ENCODE results near the gene CAGE1. TPM values are rescaled to one million over a fixed set of nuclear protein-coding genes. Genes with fewer than 3 reads are reported as not detected.

Gene CAGE1
- polyA plus RNA-seq, 3 donors = not detected

DNA sequence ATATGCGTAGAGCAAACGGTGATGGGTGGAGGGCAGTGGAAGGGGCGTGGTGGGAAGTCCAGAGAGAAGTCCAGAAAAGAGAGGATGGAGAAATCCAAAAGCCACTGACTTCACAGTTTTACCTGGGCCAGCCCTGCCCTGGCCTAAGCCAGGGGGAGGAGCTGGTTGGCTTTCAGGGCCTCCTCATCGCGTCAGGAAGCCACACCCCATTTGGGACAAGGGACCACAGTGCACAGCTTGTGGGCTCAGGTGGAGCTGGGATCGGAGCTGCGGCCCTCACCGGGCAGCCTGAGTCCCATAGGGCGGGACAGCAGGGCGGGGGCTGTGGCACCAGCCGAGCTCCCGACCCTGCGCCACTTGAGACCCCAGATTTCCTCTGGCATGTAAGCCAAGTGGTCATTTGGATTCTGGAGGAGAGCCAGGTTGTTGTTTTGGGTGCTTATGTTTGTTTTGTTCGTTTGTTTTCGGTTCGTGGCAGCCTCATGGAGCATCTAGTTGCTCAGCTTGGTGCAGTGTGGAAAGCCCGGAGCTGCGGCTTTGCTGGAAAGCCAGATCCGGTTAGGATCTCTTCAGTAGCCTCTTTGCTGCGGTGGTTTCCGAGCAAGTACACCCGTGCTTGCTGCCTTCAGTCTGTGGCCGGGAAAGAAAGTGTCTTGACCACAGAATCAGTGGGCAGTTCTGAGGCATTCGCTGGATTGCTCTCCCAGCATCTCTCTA, 42.3 kb upstream of the CAGE1 start:
- Histone ChIP-seq H3K4me3 (replicated peaks in 1 of 3; ENCODE audit: low read depth in 2 of 3, low read length in 3 of 3) (no peak overlapping the region), H3K27me3 (ENCODE audit: control insufficient read depth in 2 of 2, insufficient read depth in 2 of 2, low read length in 2 of 2) (no peaks in the 10 kb centered on the region), H3K27ac (ENCODE audit: low read depth in 1 of 2, low read length in 2 of 2) (no peak overlapping the region), H3K79me2 (ENCODE audit: insufficient read depth, low read length) (no peaks in the 10 kb centered on the region), H3K4me1 (ENCODE audit: control insufficient read depth in 1 of 2, insufficient read depth in 2 of 2, low read length in 2 of 2) (peaks cover 12 to 24% of the 10 kb centered on the region in 2 donors), H3K4me2 (replicated peaks; ENCODE audit: extremely low read depth, low read length, poor library complexity, severe bottlenecking) (peak overlapping the region; percentile 0), H3K9me3 (replicated peaks in 1 of 2; ENCODE audit: control insufficient read depth in 1 of 2, insufficient read depth in 1 of 2, low read length in 2 of 2) (no peaks in the 10 kb centered on the region), H2AFZ (ENCODE audit: insufficient read depth, low read depth, low read length, poor library complexity, severe bottlenecking) (peak overlapping the region; percentile 9), H3K36me3 (replicated peaks in 1 of 2; ENCODE audit: control insufficient read depth in 1 of 2, insufficient read depth in 2 of 2, low read length in 2 of 2) (no peaks in the 10 kb centered on the region), H4K20me1 (ENCODE audit: insufficient read depth, low read length) (no peaks in the 10 kb centered on the region), H3K9ac (ENCODE audit: insufficient read depth, low read length, poor library complexity, severe bottlenecking) (no peak overlapping the region)
- Mint-ChIP-seq H3K36me3 (peaks cover 0 to 3% of the 10 kb centered on the region in 2 donors), H3K27ac (peak overlapping the region; percentile 15 to 85 (median 74)), H3K4me3 (peak overlapping the region; percentile 69 to 79), H3K4me1 (peaks cover 32% of the 10 kb centered on the region), H3K27me3 (ENCODE audit: low read depth in 3 of 3) (peaks cover 0 to 1% (median 0%) of the 10 kb centered on the region in 3 donors), H3K9me3 (peaks cover 0 to 4% (median 3%) of the 10 kb centered on the region in 7 donors)
- TF ChIP-seq, protein P1, sequence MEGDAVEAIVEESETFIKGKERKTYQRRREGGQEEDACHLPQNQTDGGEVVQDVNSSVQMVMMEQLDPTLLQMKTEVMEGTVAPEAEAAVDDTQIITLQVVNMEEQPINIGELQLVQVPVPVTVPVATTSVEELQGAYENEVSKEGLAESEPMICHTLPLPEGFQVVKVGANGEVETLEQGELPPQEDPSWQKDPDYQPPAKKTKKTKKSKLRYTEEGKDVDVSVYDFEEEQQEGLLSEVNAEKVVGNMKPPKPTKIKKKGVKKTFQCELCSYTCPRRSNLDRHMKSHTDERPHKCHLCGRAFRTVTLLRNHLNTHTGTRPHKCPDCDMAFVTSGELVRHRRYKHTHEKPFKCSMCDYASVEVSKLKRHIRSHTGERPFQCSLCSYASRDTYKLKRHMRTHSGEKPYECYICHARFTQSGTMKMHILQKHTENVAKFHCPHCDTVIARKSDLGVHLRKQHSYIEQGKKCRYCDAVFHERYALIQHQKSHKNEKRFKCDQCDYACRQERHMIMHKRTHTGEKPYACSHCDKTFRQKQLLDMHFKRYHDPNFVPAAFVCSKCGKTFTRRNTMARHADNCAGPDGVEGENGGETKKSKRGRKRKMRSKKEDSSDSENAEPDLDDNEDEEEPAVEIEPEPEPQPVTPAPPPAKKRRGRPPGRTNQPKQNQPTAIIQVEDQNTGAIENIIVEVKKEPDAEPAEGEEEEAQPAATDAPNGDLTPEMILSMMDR (IDR thresholded peaks at IDR 0.05) = no peak
- intact Hi-C loops (cut with micrococcal nuclease) = loop anchor here in 1 of 2 donors (10.0 kb wide), 1 partner anchor 183 kb away; no protein-coding TSS in a partner anchor
- DNase-seq = no peak
- 82% methylated on average over 22 of the region's 24 CpGs for WGBS (ENCODE audit: insufficient coverage)

DNA sequence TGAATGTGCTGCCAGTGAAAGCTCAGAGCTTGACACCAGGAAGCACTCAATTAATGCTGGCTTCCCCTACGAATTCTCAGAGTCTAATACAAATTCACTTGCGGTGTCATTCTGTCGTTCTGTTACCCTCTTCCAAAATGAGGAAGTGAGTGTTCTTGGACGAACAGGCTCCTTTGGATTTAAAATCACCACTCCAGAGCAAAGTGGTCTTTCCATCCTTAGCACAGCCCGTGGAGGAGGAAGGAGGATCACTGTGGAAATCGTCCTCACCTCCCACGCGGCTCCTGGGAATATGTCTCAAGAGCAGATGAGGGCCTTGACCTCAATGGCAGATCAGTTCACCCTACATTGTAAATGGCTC, 41.8 kb upstream of the CAGE1 start:
- no peaks in the 10 kb centered on the region for H3K79me2 ChIP-seq (ENCODE audit: insufficient read depth, low read length)
- TF ChIP-seq, protein P1 (IDR thresholded peaks at IDR 0.05) = no peak
- peaks cover 12 to 24% of the 10 kb centered on the region in 2 donors for H3K4me1 ChIP-seq (ENCODE audit: control insufficient read depth in 1 of 2, insufficient read depth in 2 of 2, low read length in 2 of 2)
- H3K36me3 Mint-ChIP-seq = peaks cover 0 to 3% of the 10 kb centered on the region in 2 donors
- intact Hi-C loops (cut with micrococcal nuclease) = loop anchor here in 1 of 2 donors (10.0 kb wide), 1 partner anchor 184 kb away; no protein-coding TSS in a partner anchor
- peaks cover 32% of the 10 kb centered on the region for H3K4me1 Mint-ChIP-seq
- H3K9me3 ChIP-seq (replicated peaks in 1 of 2; ENCODE audit: control insufficient read depth in 1 of 2, insufficient read depth in 1 of 2, low read length in 2 of 2) = no peaks in the 10 kb centered on the region
- peak overlapping the region; percentile 15 to 85 (median 74) for H3K27ac Mint-ChIP-seq
- no peak overlapping the region for H3K9ac ChIP-seq (ENCODE audit: insufficient read depth, low read length, poor library complexity, severe bottlenecking)
- peak overlapping the region; percentile 14 for H2AFZ ChIP-seq (ENCODE audit: insufficient read depth, low read depth, low read length, poor library complexity, severe bottlenecking)
- no CpG with 5 or more reads among the region's 8 CpGs for whole genome bisulfite sequencing (ENCODE audit: insufficient coverage)
- H3K4me3 ChIP-seq (replicated peaks in 1 of 3; ENCODE audit: low read depth in 2 of 3, low read length in 3 of 3) = no peak overlapping the region
- H3K27me3 ChIP-seq (ENCODE audit: control insufficient read depth in 2 of 2, insufficient read depth in 2 of 2, low read length in 2 of 2) = no peaks in the 10 kb centered on the region
- peak overlapping the region; percentile 0 for H3K4me2 ChIP-seq (replicated peaks; ENCODE audit: extremely low read depth, low read length, poor library complexity, severe bottlenecking)
- peaks cover 0 to 1% (median 0%) of the 10 kb centered on the region in 3 donors for H3K27me3 Mint-ChIP-seq (ENCODE audit: low read depth in 3 of 3)
- no peaks in the 10 kb centered on the region for H4K20me1 ChIP-seq (ENCODE audit: insufficient read depth, low read length)
- H3K27ac ChIP-seq (ENCODE audit: low read depth in 1 of 2, low read length in 2 of 2) = no peak overlapping the region
- peaks cover 0 to 4% (median 3%) of the 10 kb centered on the region in 7 donors for H3K9me3 Mint-ChIP-seq
- peak; percentile 33 to 57 (median 51) for DNase-seq
- peak overlapping the region; percentile 69 to 79 for H3K4me3 Mint-ChIP-seq
- H3K36me3 ChIP-seq (replicated peaks in 1 of 2; ENCODE audit: control insufficient read depth in 1 of 2, insufficient read depth in 2 of 2, low read length in 2 of 2) = no peaks in the 10 kb centered on the region

Data from CD14-positive monocyte (primary cell).